GM19463 (cell line): Measurements from ENCODE around the gene GAGE12C.
"Not testable (repeated sequence)": the region's sequence is repeated elsewhere in the genome, so short reads cannot be mapped to it uniquely, and the experiment has no call there.

ENCODE experiments used
- ATAC-seq: cut with Tn5 transposase; IDR thresholded peaks from one replicate; pipeline ENCODE4 v1.9.1; 2021; ENCODE audit warnings: mild to moderate bottlenecking, moderate library complexity; ENCODE audit not compliant: unreplicated experiment

Gene GAGE12C

GRCh38 chrX:49531877-49532276, at the start of gene GAGE12C:
GAGE12C (plus strand) TSS chrX:49532177; CDS start chrX:49533332, 1,155 bp downstream.
- not testable (repeated sequence) for ATAC-seq

- not testable (repeated sequence) for ATAC-seq
These were observed 9.5 kb downstream of the GAGE12C start, which contains the start of gene GAGE12D for GRCh38 chrX:49541433-49541832. GAGE12D (plus strand) TSS chrX:49541733; CDS start chrX:49542888, 1,155 bp downstream.

GRCh38 chrX:49550989-49551388, 19.0 kb downstream of the GAGE12C start, which contains the start of gene GAGE12E:
GAGE12E (plus strand) TSS chrX:49551289; CDS start chrX:49552444, 1,155 bp downstream.
- ATAC-seq, result not testable (repeated sequence)

GRCh38 chrX:49560542-49560941, 28.6 kb downstream of the GAGE12C start, which contains the start of gene GAGE12F:
GAGE12F (plus strand) TSS chrX:49560842; CDS start chrX:49561997, 1,155 bp downstream.
- ATAC-seq, result not testable (repeated sequence)

GRCh38 chrX:49568728-49569127, 36.8 kb downstream of the GAGE12C start:
- ATAC-seq, result not testable (repeated sequence)

- not testable (repeated sequence) for ATAC-seq
These were observed 37.2 kb downstream of the GAGE12C start for GRCh38 chrX:49569152-49569551.

- ATAC-seq, result not testable (repeated sequence)
These were observed 38.1 kb downstream of the GAGE12C start, which contains the start of gene GAGE12G for GRCh38 chrX:49570100-49570499. GAGE12G (plus strand) TSS chrX:49570400; CDS start chrX:49571555, 1,155 bp downstream.

GRCh38 chrX:49579649-49580048, 47.7 kb downstream of the GAGE12C start, which contains the start of gene GAGE12H:
GAGE12H (plus strand) TSS chrX:49579949; CDS start chrX:49581104, 1,155 bp downstream.
- not testable (repeated sequence) for ATAC-seq
